NK-92 (cell line): ENCODE results near the gene LHFPL6.

Experiments
- DNase-seq: peaks from one replicate; lab custom pipeline; 2025; ENCODE audit not compliant: unreplicated experiment; lab: John Stamatoyannopoulos, UW

LHFPL6 gene

DNA sequence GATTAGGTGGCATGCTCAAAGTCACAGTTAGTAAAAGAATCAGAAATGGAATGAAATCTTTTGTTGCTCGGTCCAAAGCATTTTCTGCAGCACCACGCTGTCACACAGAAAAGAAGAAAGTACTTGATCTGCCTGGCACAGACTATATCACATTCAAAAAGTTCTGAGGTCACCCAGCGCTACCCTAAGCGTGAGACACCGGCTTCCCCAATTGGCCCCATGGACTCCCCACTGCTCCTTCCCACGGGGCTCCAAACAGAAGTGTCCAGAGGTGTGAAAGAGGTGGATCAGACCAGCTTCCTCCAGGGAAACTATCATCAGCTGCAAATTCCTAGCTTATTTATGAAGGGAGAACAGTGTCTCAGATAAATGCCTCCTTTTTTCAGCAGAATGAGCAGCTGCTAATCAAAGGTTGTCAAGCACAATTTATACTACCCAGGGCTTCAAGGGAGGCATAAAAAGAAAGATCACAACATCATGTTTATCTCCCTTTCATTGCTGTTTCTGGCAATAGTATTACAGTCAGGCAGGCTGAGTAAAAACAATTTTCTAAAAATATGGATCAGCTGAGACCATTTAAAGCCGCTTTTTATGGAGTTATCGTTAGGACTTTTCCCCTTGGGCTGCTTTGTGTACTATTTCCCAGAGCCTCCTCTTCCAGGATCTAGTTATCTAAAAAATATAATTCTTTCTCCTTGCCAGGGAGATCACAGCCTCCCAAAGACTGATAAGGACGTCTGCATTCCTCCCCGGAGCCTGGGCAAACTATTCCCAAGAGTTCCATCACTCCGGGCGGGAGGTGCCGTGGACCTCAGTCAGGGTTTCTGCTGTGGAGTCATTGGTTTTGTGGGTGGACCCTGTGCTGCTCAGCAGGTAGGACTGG lies 208.0 kb downstream of the LHFPL6 start:
- no peak for DNase-seq

DNA sequence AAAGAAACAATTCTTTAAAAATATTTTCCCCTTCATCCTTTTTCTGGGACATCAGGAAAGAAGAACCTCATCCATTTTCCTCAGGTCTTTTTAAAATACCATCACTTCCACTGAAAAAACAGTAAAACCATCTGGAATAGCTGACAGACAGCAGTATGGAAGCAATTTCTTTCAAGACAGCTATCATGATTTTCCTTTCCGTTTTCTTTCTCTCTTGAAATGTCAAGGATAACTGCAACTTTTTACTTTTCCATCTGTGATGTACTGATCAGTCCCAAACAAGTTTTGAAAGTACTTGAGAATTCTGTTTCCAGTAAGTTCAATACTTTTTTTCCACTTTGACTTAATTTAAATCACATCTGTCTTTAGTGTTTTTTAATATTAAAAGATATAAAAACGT lies 211.2 kb downstream of the LHFPL6 start:
- no peak for DNase-seq

DNA sequence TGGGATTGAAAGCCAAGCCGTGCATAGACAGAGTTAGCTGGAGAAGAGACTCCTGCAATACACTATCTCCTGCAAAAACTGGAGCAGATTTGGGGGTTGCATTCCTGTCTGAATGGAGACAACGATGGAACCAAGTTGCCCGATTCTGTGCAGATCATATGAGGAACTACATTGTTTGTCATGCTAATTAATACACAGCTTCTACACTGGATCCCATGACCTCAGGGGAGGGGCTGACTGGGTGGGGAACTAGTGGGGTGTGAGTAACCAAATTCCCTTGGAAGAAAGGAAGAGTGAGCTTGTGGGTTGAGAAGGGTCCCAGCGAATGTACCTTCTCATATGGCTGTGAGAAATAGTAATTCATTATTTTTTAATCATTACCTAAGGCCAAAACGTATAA lies 214.0 kb downstream of the LHFPL6 start:
- DNase-seq: no peak

DNA sequence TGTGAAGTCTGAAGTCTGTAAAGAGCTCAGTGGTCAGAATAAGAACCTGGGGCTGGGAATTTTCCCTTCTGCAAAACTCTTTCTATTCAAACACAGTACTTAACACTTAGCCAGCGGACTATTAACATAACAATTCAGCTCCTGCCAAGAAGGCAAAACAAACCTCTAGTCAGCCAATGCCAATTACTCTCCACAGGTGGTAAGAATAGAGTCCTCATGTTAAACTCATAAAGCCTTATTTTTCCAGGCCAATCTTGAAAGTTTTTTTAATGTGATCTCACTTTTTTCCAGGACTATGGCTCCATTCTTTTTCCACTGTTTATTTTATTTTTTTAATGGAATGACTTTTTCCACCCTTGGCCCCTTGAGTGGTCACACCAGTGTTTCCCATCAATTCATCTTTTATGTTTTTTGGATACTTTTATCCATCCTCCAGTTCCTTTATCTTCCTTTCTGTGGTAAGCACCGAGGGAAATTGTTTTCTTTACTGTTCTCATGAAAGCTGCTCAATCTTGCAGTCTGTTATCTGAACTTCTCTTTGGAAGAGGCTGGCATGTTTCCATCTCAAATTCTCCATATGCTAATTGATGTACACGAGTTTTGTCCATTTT lies 217.3 kb downstream of the LHFPL6 start:
- DNase-seq: no peak

DNA sequence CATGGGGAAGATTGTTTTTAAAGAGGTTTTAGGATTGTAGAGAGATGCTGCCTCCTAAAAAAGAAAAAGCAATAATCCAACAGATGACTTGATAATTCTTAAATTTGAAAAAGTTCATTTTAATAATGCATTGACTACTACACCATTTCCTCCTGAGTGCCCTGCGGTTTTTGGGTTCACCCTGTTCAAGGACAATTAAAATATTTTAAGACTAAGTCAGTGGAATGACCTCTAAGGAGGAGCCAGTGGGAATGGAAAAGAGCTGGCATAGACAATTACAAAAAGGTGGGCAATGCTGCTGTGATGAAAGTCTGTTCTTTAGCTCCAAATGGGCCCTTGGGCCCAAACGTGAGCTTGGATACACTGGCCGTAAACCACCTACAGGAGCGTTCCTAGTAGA lies 217.8 kb downstream of the LHFPL6 start:
- no peak for DNase-seq

DNA sequence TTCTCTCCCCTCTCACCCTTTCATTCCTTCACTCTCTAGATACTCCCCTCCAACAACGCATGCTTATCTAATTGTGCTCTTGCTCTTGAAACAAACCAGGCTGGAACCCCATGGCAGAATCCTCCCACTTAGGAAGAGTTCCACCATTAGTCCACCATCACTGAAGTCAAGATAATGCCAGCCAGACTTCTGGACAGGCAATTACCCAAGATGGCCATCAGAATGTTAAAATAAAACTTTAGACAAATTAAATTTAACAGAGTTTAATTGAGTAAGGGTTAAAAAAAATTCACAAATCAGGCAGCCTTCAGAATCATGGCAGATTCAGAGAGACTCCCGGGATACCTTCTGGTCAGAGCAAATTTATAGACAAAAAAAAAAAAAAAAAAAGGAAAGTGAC lies 221.5 kb downstream of the LHFPL6 start:
- DNase-seq: no peak

DNA sequence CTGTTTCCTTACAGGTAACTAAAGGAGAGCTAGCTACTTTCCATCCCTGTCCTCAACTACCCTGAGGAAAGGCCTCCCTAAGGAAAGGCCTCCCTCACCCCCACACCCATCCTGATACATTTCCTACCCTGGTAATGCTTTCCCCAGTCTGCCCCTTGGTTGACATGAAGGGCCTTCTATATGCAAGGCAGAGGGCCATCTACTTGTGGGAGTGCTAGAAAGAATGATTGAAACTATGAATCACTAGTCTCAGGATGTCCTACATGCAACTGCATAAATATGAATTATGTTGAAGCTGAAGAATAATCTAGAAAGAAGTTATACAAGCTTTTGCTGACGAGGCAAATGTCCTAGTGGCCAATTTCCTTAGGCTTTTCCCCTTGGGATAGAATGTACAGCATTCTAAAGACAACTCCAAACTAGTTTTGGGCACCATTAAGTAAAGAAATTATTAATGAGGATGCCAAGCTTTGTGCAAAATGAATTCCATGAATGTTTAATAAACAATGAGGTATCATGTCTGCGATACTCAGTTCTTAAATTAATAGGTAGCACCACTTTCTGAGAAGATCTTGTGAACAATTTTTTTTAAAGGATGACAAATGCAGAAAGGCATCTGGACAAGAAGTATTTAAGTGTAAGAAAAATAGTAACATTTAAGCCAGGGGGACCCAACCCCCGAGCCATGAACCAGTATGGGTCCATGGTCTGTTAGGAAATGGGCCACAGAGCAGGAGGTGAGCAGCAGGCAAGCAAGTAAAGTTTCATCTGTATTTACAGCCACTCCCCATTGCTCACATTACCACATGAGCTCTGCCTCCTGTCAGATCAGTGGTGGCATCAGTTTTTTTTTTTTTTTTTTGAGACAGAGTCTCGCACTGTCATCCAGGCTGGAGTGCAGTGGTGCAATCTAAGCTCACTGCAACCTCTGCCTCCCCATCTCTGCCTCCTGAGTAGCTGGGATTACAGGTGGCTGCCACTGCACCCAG lies 223.0 kb downstream of the LHFPL6 start:
- no peak for DNase-seq

DNA sequence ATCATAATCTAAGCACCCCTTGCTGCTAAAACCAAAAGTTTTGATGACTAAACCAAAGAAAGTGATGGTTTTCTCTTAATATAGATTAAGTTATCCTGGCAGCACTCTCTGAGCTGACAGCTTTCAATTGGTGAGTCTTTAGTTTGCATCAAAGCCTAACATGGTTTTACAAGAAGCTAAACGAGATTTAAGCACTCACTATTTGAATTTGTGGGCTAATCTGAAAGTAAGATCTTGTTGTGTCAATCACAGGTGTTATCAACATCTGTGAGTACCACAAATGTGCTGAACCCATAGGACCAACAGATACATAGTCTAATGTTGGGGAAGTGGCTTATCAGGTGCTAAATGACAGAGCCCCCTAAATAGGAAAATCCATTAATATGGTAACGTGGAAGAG lies 223.9 kb downstream of the LHFPL6 start:
- no peak for DNase-seq

DNA sequence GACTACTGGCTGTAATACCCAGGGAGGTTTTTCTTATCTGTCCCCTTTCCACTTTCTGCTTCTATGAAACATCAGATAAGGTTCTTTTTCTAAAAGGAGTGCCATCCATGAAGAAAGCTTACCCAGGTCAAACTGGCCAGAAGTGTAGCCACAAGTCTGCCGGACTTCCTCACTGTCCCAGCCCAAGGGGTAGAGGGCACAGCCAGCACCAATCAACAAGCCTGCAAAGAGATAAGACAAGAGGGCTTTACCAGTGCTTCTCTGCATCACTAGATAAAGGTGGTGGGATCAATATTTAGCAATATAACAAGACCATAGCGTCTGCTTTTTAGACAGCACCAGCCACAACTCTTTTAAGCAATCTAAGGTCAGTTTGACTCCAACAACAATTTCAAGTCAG lies 224.7 kb downstream of the LHFPL6 start:
- DNase-seq: no peak

DNA sequence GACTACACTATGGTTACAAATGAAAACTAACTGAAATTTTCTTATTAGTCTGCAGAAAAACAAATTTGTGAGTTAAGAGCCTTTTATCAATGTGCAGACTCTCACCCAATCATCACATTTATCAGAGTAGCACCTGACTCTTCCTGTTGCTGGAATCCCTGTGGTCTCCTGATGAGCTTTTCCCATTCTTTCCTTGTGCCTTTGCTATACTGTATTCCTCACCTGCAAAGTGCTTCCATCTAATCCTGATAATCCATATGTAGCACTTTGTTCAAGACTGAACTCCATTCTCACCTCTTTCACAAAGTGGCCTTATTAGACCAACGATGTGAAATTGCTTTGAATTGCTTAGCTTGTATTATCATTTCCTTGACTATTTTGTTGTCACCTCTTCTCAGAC lies 225.3 kb downstream of the LHFPL6 start:
- DNase-seq: no peak

DNA sequence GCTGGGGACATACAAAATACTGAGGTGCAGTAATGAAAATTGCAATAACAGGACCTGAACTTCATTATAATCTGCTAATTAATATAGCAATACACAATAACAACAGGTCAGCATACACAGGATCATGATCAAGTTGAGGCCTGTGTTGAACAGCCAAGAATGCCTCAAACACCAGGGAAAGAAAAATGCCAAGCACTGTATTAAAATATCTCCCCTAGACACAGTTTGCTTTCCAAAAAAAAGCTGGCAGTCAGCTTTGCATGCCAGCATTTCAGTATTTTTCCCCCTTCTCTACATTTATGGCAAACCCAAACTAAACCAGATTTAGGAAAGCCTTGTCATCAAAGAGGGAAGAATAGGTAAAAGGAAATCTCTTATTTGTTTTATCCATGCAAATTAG lies 226.9 kb downstream of the LHFPL6 start:
- DNase-seq: no peak

DNA sequence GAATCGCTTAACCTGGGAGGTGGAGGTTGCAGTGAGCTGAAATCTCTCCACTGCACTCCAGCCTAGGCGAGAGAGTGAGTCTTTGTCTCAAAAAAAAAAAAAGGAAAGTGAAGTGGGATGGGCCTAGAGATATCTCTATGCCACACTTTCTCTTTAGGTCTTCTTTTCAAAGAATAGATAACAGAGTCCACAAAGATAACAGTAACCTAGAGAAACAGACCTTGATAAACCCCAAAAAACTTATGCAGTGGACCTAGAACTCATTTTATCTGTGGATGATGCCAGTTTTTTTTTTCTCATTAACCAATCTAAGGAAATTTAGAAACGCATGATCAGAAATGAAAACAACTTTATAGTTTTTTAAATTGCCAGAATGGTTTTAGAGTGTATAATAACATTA lies 227.4 kb downstream of the LHFPL6 start:
- no peak for DNase-seq

DNA sequence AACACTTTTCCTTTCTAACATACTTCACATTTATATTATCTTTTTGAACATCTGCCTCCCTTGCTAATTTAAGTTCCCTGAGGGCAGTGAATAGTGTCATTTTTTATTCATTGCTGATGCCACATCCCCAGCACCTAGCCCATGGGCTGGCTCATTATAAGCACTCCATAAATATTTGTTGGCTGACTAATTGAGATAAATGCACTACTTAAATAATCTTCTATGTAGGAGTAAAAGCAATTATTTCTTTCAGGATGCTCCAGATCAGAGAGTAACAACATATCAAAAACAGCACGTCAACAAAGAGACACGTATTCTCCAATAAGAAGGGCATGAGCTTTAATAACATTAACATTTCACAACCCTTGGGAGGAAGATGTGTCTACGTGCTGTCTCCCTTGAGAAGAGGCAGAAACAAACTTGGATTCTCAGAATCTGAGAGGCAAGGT lies 228.2 kb downstream of the LHFPL6 start:
- no peak for DNase-seq

DNA sequence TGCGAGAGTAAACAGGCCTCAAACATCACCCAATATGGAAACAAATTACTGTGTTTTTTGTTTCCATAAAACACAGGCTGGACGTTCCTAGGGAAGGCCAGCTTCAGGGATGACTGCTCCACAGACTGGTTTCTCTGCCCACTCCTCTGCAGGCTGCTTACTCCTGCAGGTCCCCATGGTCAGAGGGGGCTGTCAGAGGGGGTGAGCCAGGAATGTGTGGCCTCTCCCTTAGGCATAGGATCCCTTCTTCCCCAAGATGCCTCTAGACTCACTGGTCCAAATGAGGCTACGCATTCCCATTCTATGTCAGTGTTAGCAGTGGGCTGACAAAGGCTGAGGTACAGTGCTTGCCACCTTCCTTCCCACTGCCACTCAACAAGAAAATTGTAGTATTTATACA lies 229.8 kb downstream of the LHFPL6 start:
- DNase-seq: no peak

DNA sequence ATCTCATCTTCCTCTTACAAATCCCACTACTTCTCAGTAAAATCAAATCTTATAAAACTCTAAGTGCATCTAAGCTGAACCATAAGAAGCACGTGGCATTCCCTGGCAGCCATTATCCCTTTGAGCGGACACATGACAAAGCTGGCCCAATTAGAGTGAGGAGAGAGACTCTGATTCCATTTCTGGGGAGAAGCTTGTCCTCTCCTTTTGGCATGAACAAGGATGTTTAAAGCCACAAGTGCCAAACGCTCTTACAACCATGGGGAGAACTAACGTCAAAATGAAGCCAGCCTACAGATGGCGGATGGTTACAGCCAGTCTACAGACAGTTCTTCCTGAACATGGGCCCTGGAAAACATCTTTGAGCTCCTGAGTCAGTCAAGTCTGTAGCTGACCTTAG lies 231.3 kb downstream of the LHFPL6 start:
- DNase-seq: no peak

DNA sequence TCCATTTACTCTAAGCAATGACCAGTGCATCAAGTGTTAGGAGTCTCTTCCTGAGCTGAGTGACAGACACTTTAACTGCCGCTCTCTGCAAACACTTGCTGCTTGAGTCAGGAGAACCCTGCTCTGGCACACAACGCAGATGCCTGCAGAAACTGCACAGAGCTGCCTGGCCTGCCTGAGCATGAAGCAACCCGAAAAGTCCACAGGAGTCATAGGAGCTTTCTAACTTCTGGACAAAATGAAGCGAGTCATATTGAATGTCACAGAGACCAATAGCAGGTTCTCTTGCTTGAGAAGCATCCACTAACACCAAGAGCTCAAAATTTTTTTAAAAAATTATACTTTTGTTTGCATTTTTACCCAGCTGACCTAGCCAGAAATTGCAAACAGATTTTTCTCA lies 232.4 kb downstream of the LHFPL6 start:
- DNase-seq: no peak

DNA sequence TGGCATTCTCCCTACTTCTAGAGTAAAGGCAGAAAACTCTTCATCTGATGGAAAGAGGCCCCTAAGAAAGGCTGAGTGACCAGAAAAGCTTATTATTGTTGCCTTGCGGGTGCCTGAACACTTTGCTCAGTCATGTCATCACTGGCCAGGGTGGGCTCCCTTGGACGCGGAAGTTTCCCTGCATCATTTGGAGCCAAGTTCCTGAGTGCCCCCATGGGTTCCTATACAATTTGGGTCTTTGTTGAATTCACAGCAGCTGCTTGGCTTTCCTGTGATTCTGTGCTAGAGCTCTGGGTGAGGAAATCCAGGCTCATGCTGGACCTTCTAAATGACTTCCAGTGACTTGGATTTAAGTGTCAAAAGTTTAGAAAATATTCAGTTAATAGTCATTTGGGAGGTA lies 232.9 kb downstream of the LHFPL6 start:
- DNase-seq: no peak

DNA sequence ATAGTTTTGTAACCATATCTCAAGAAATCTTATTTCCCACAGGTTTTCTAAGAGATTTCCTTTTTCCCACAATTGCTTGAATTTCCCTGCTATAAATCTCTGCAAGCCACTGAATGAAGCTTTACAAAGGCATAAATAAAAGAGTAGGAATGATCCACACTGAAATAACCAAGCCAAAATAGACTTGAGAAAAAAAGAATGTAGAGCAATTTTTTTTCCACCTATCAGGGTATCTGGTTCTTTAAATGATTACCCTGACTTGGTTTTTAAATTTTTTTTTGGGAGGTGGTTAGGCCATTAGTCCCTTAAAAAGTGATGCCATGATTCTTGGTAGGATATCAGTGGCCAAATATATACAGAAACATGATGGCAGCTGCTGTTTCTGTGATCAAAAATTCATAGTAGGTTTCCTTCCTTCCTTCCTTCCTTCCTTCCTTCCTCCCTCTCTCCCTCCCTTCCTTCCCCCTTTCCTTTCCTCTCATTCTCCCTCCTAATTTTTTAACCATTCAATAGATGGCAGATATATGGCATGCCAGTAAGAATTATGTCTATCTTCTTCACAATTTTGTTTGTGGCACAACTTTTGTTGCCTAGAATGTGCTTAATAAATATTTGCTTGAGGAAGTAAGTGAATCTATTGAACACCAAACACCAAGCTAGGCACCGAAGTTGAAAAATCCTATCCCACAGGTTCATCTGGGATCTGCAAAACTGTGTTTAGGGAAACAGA lies 233.7 kb downstream of the LHFPL6 start:
- no peak for DNase-seq

DNA sequence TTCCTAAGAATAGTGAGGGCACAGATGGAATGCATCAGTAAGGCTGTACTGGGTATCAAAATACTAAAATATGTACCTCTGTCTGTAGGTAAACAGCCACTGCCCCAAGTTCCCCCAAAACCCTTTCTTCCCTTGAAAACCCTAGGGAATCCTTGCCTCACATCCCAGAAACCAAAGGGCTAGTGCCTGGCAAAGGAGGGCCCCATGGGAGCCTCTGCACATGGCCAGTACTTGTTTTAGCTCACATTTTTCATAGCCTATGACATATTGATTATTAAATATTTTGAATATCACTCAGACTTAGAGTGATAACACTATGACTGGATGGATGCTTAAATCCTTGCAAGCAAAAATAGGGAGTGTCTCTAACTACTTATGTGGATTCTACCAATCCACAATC lies 237.1 kb downstream of the LHFPL6 start:
- DNase-seq: no peak

DNA sequence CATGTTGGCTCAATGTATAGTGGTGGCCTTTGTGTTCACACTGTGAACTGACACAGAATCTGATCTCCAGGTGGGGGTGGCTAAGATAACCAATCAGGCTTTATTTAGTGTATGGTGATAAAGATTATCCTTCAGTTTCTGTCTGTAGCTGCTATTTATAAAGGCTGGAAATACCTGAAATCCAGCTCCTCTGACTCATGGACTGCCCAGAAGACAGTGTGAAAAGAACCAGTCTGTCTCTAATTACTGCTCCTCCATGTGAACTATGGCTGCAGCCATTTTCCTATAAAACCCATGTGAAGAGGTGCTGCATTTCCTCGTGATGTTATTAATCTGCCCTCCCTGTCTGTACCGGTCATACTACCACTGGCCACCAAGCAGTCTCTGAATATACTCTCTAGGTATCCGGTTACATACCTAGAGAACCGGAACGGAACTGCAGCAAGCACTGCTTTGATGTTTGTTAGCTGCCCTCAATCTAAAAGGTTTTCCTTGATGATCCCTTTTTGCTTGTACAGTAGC lies 238.0 kb downstream of the LHFPL6 start:
- no peak for DNase-seq

DNA sequence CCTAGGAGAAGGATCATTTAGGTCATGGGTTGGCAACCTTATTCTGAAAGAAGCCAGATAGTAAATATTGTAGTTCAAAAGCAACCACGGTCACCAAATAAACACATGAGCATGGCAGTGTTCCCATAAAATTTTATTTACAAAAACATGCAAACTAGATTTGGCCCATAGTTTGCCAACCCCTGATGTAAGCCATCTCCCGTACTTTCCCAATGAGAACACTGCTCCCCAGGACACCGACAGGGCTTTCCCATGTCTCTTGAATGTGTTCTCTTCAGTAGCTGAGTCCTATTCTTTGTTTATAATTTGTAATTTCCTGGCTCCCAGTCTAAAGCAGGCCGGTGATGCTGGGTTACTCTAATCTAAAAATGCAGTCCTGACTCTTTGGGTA lies 239.6 kb downstream of the LHFPL6 start:
- no peak for DNase-seq
